ENCODE results near the gene SDK1. TPM values are rescaled to one million over a fixed set of nuclear protein-coding genes. Genes with fewer than 3 reads are reported as not detected.

The SDK1 gene
- total RNA-seq, 1 donor from 2014 or later: 0.08 TPM

GRCh38 chr7:4097001-4097609, 796.1 kb downstream of the SDK1 start:
- no peak for DNase-seq (ENCODE audit: low spot score)
- H3K27ac Mint-ChIP-seq: no peak overlapping the region
- no peaks in the 10 kb centered on the region for H3K27me3 Mint-ChIP-seq (ENCODE audit: insufficient read depth)
- H3K4me1 Mint-ChIP-seq (ENCODE audit: low read depth): no peaks in the 10 kb centered on the region
- intact Hi-C loops (cut with micrococcal nuclease): no loop called here
- H3K4me3 Mint-ChIP-seq: no peak overlapping the region
- H3K9me3 Mint-ChIP-seq: no peaks in the 10 kb centered on the region
- no peaks in the 10 kb centered on the region for H3K36me3 Mint-ChIP-seq (ENCODE audit: low read depth)

GRCh38 chr7:4098169-4098568, 797.1 kb downstream of the SDK1 start:
- H3K27ac Mint-ChIP-seq: no peak overlapping the region
- no peaks in the 10 kb centered on the region for H3K4me1 Mint-ChIP-seq (ENCODE audit: low read depth)
- no peaks in the 10 kb centered on the region for H3K36me3 Mint-ChIP-seq (ENCODE audit: low read depth)
- H3K4me3 Mint-ChIP-seq: no peak overlapping the region
- no peaks in the 10 kb centered on the region for H3K9me3 Mint-ChIP-seq
- intact Hi-C loops (cut with micrococcal nuclease): no loop called here
- no peaks in the 10 kb centered on the region for H3K27me3 Mint-ChIP-seq (ENCODE audit: insufficient read depth)
- DNase-seq (ENCODE audit: low spot score): no peak

- H3K27me3 Mint-ChIP-seq (ENCODE audit: insufficient read depth): no peaks in the 10 kb centered on the region
- H3K27ac Mint-ChIP-seq: no peak overlapping the region
- H3K9me3 Mint-ChIP-seq: no peaks in the 10 kb centered on the region
- H3K4me3 Mint-ChIP-seq: no peak overlapping the region
- H3K36me3 Mint-ChIP-seq (ENCODE audit: low read depth): no peaks in the 10 kb centered on the region
- H3K4me1 Mint-ChIP-seq (ENCODE audit: low read depth): no peaks in the 10 kb centered on the region
- no peak for DNase-seq (ENCODE audit: low spot score)
- intact Hi-C loops (cut with micrococcal nuclease): no loop called here
These were observed 798.6 kb downstream of the SDK1 start for GRCh38 chr7:4099651-4100050.

- Mint-ChIP-seq H3K27ac (no peak overlapping the region), H3K27me3 (ENCODE audit: insufficient read depth) (no peaks in the 10 kb centered on the region), H3K4me3 (no peak overlapping the region), H3K36me3 (ENCODE audit: low read depth) (no peaks in the 10 kb centered on the region), H3K4me1 (ENCODE audit: low read depth) (no peaks in the 10 kb centered on the region), H3K9me3 (no peaks in the 10 kb centered on the region)
- intact Hi-C loops (cut with micrococcal nuclease): no loop called here
- no peak for DNase-seq (ENCODE audit: low spot score)
These were observed 799.1 kb downstream of the SDK1 start for GRCh38 chr7:4100148-4100547.

- intact Hi-C loops (cut with micrococcal nuclease): no loop called here
- Mint-ChIP-seq H3K9me3 (no peaks in the 10 kb centered on the region), H3K27me3 (ENCODE audit: insufficient read depth) (no peaks in the 10 kb centered on the region), H3K36me3 (ENCODE audit: low read depth) (no peaks in the 10 kb centered on the region), H3K27ac (no peak overlapping the region), H3K4me3 (no peak overlapping the region), H3K4me1 (ENCODE audit: low read depth) (no peaks in the 10 kb centered on the region)
- no peak for DNase-seq (ENCODE audit: low spot score)
These were observed 799.6 kb downstream of the SDK1 start for GRCh38 chr7:4100691-4101090.

GRCh38 chr7:4102231-4102841, 801.3 kb downstream of the SDK1 start:
- Mint-ChIP-seq H3K4me1 (ENCODE audit: low read depth) (no peaks in the 10 kb centered on the region), H3K27me3 (ENCODE audit: insufficient read depth) (no peaks in the 10 kb centered on the region), H3K36me3 (ENCODE audit: low read depth) (no peaks in the 10 kb centered on the region), H3K27ac (no peak overlapping the region), H3K9me3 (no peaks in the 10 kb centered on the region), H3K4me3 (no peak overlapping the region)
- intact Hi-C loops (cut with micrococcal nuclease): no loop called here
- no peak for DNase-seq (ENCODE audit: low spot score)

- Mint-ChIP-seq H3K27ac (no peak overlapping the region), H3K4me1 (ENCODE audit: low read depth) (no peaks in the 10 kb centered on the region), H3K9me3 (no peaks in the 10 kb centered on the region), H3K36me3 (ENCODE audit: low read depth) (no peaks in the 10 kb centered on the region), H3K4me3 (no peak overlapping the region), H3K27me3 (ENCODE audit: insufficient read depth) (no peaks in the 10 kb centered on the region)
- intact Hi-C loops (cut with micrococcal nuclease): no loop called here
- no peak for DNase-seq (ENCODE audit: low spot score)
These were observed 802.5 kb downstream of the SDK1 start for GRCh38 chr7:4103352-4104091.

- no peak for DNase-seq (ENCODE audit: low spot score)
- intact Hi-C loops (cut with micrococcal nuclease): no loop called here
- H3K36me3 Mint-ChIP-seq (ENCODE audit: low read depth): no peaks in the 10 kb centered on the region
- no peaks in the 10 kb centered on the region for H3K27me3 Mint-ChIP-seq (ENCODE audit: insufficient read depth)
- H3K9me3 Mint-ChIP-seq: no peaks in the 10 kb centered on the region
- H3K4me3 Mint-ChIP-seq: no peak overlapping the region
- H3K4me1 Mint-ChIP-seq (ENCODE audit: low read depth): no peaks in the 10 kb centered on the region
- H3K27ac Mint-ChIP-seq: no peak overlapping the region
These were observed 806.8 kb downstream of the SDK1 start for GRCh38 chr7:4107839-4108238.

GRCh38 chr7:4108951-4109350, 807.9 kb downstream of the SDK1 start:
- intact Hi-C loops (cut with micrococcal nuclease): no loop called here
- Mint-ChIP-seq H3K27ac (no peak overlapping the region), H3K36me3 (ENCODE audit: low read depth) (no peaks in the 10 kb centered on the region), H3K27me3 (ENCODE audit: insufficient read depth) (no peaks in the 10 kb centered on the region), H3K4me1 (ENCODE audit: low read depth) (no peaks in the 10 kb centered on the region), H3K9me3 (no peaks in the 10 kb centered on the region), H3K4me3 (no peak overlapping the region)
- no peak for DNase-seq (ENCODE audit: low spot score)

- H3K9me3 Mint-ChIP-seq: no peaks in the 10 kb centered on the region
- intact Hi-C loops (cut with micrococcal nuclease): no loop called here
- H3K4me3 Mint-ChIP-seq: no peak overlapping the region
- no peak for DNase-seq (ENCODE audit: low spot score)
- no peaks in the 10 kb centered on the region for H3K36me3 Mint-ChIP-seq (ENCODE audit: low read depth)
- no peaks in the 10 kb centered on the region for H3K27me3 Mint-ChIP-seq (ENCODE audit: insufficient read depth)
- H3K27ac Mint-ChIP-seq: no peak overlapping the region
- no peaks in the 10 kb centered on the region for H3K4me1 Mint-ChIP-seq (ENCODE audit: low read depth)
These were observed 808.5 kb downstream of the SDK1 start for GRCh38 chr7:4109481-4110110.

- H3K4me1 Mint-ChIP-seq (ENCODE audit: low read depth): no peaks in the 10 kb centered on the region
- H3K9me3 Mint-ChIP-seq: no peaks in the 10 kb centered on the region
- no peaks in the 10 kb centered on the region for H3K36me3 Mint-ChIP-seq (ENCODE audit: low read depth)
- H3K27ac Mint-ChIP-seq: no peak overlapping the region
- H3K27me3 Mint-ChIP-seq (ENCODE audit: insufficient read depth): no peaks in the 10 kb centered on the region
- no peak for DNase-seq (ENCODE audit: low spot score)
- no peak overlapping the region for H3K4me3 Mint-ChIP-seq
- intact Hi-C loops (cut with micrococcal nuclease): no loop called here
These were observed 809.4 kb downstream of the SDK1 start for GRCh38 chr7:4110438-4110837.

- Mint-ChIP-seq H3K4me1 (ENCODE audit: low read depth) (no peaks in the 10 kb centered on the region), H3K36me3 (ENCODE audit: low read depth) (no peaks in the 10 kb centered on the region), H3K27ac (no peak overlapping the region), H3K4me3 (no peak overlapping the region), H3K9me3 (no peaks in the 10 kb centered on the region), H3K27me3 (ENCODE audit: insufficient read depth) (no peaks in the 10 kb centered on the region)
- intact Hi-C loops (cut with micrococcal nuclease): no loop called here
- DNase-seq (ENCODE audit: low spot score): no peak
These were observed 810.1 kb downstream of the SDK1 start for GRCh38 chr7:4111166-4111565.

GRCh38 chr7:4113271-4113670, 812.2 kb downstream of the SDK1 start:
- no peak for DNase-seq (ENCODE audit: low spot score)
- H3K9me3 Mint-ChIP-seq: no peaks in the 10 kb centered on the region
- H3K36me3 Mint-ChIP-seq (ENCODE audit: low read depth): no peaks in the 10 kb centered on the region
- H3K27ac Mint-ChIP-seq: no peak overlapping the region
- H3K4me1 Mint-ChIP-seq (ENCODE audit: low read depth): no peaks in the 10 kb centered on the region
- intact Hi-C loops (cut with micrococcal nuclease): no loop called here
- no peaks in the 10 kb centered on the region for H3K27me3 Mint-ChIP-seq (ENCODE audit: insufficient read depth)
- no peak overlapping the region for H3K4me3 Mint-ChIP-seq

Data from activated T-helper 1 cell treated with anti-CD3 and anti-CD28 coated beads, Interleukin-12 subunit alpha, Interleukin-12 subunit beta, Interleukin-2, Interleukin-4 antibody, amounts not matched to agents 30 ng/mL and 10 ng/mL and 1 ng/mL, durations not matched to agents 14 hours and 24 hours and 36 hours (primary cell).